IPS-18c (cell line): ENCODE measurements around the gene PERCC1.
"Not testable (repeated sequence)": the region's sequence is repeated elsewhere in the genome, so short reads cannot be mapped to it uniquely, and the experiment has no call there.

ENCODE experiments used
- H3K4me3 ChIP-seq: 2 replicates; pipeline ENCODE4 v1.7.0; 2013; ENCODE audit warnings: low read depth, mild to moderate bottlenecking, low read length, moderate library complexity; ENCODE audit not compliant: insufficient read depth
- H3K9me3 ChIP-seq: one replicate; pipeline ENCODE4 v1.6.1; 2013; ENCODE audit warnings: mild to moderate bottlenecking, low read length, moderate library complexity; ENCODE audit not compliant: control insufficient read depth, insufficient read depth

Gene PERCC1

DNA sequence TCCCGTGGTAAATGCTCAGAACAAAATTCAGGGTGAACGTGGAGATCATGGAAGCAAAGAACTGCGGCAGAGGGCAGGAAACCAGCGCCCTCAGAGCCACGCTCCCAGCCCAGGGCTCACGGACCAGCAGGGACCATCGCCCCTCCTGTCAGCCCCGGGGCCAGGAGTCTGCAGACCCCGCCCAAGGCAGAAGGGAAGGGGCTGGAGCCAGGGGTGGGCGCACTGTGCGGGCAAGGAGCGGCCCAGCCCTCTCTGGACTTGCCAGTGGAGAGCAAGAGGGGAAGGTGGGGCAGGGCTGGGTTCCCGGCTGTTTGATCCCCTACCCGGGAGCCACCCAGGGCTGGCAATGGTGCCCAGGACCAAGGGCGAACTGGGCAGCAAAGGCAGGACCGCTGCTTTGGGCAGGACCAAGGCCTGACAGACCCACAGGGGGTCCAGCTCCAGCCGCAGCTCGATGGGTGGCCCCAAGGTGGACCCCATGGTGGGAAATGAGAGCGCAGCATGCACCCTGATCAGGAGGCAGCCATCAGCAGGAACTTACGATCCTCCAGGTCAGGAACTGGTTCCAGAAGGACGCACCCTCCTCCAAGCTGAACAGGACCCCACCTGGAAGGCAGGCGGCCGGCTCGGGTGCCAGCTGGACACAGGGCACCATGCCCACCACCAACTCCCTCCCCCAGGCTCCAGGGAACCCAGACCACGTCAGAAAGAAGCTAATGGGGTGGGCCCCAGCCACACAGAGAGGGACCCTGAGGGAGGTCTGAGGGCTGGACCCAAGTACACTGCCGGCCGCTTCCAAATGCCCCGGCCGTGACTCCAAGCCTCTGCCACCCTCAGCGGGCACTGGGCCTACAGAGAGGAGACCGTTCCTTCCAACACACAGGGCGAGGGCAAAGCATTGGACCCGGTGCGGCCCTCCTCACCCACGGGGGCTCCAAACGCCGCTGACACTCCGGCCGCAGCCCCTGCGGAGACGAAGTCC lies 24.6 kb downstream of the PERCC1 start:
- no peak overlapping the region for H3K4me3 ChIP-seq
- no peaks in the 10 kb centered on the region for H3K9me3 ChIP-seq

DNA sequence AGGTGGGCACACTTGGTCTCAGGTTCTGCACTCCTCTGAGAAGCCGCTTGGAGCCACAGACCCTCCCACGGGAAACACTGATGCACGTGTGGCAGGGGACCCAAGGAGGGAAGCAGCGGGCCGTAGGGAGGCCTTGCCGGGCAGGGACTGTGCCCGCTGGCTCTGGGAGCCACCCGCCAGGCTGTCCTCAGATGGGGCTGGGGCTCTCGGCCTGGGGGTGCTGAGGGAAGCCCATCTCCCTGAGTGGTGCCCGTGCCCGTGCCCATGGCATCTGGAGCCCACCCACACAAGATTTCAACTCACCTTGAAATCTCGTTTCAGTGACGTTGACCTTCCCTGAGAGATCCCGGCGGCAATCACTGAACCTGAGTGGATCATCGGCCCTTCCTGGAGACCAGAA lies 26.1 kb downstream of the PERCC1 start:
- H3K4me3 ChIP-seq, result no peak overlapping the region
- H3K9me3 ChIP-seq, result no peaks in the 10 kb centered on the region

DNA sequence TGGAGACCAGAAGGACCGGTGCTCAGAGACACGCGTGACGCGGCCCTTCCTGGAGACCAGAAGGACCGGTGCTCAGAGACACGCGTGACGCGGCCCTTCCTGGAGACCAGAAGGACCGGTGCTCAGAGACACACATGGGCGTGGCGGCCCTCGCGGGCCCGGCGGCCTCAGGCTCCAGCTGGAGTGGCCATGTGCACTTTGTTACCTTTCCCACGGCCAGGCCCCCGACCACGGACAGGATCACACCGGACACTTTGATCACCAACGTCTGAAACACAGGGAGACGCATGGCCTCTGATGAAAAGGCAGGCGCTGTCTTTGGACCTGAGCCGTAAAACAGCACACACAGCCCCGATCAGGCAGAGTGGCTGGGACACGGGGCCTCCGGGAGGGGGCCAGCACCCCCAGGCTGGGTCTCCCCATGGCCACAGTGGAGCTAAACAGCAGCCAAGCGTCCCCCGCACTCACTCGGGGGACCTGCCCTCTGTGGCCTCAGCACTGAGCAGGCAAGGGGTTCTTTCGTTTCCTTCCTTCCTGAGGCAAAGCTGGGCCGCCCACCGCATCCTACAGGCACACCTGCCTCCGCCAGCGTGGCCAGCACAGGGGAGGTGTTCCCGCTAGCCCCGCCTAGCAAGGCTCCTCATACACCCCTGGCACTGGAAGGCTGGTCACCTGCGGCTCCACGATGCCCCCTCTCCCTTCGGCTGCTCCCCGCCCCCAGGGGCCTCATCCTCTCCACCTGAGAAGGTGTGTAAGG lies 26.8 kb downstream of the PERCC1 start:
- H3K4me3 ChIP-seq, result no peak overlapping the region
- H3K9me3 ChIP-seq, result no peaks in the 10 kb centered on the region

DNA sequence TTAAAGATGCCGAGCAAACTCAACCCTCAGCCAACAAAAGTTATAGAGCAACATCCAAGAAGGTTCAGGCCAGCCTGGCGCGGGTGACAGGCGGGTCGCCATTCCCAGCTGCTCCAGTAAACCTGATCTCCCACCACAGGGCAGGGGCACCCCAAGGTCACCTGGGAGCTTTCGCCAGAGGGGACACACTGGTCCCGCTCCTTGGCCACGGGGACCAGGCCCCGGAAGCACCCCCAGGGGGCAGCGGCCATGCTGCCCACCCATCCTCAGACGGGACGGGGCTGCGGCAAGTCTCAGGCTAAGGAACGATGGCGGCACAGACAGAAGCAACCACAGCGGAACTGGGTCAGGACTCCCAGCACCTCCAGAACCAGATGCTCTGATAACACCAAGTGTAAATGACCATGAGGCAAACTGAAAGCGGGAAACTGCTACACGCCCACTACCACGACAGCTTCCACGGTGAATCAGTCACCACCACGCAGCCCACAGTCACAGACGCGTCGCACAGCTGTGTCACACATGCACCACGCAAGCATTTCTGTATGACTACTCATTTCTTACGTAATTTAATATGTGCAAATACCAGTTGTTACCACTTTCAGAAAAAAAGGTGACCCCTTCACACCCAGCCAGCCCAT lies 27.6 kb downstream of the PERCC1 start:
- Histone ChIP-seq H3K4me3 (no peak overlapping the region), H3K9me3 (no peaks in the 10 kb centered on the region)

DNA sequence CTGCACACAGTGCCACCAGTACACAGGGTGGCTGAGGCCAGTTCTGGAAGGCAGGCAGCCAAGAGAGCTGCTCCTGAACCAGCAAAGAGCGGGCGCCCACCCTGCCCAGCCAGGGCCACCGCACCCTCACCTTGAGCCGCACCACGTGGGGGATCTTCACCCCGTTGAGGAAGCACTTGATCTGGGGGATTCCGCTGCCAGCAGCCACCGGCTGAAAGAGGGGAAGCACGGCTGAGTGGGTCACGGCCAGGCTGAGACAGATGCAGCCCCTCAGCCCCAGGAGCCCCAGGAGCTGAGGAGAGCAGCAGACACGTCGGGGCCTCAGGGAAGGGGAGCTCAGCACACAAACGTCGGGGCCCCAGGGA lies 28.1 kb downstream of the PERCC1 start:
- no peak overlapping the region for H3K4me3 ChIP-seq
- no peaks in the 10 kb centered on the region for H3K9me3 ChIP-seq

DNA sequence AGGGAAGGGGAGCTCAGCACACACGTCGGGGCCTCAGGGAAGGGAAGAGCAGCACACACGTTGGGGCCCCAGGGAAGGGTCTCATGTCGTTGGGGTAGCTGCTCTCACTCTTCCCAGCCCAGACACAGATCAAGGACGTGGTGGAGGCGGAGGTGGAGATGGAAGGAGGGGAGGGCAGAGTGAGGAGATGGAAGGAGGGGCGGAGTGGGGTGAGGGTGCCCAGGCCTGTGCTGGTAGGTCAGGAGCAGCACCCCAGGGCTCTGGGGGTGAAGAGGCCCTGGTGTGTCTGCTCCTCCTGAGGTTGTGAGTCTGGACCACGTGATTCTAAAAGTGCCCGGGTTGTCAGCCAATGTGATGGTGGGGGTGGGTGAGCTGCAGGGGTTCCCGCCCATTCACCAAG lies 29.1 kb downstream of the PERCC1 start:
- no peak overlapping the region for H3K4me3 ChIP-seq
- no peaks in the 10 kb centered on the region for H3K9me3 ChIP-seq

DNA sequence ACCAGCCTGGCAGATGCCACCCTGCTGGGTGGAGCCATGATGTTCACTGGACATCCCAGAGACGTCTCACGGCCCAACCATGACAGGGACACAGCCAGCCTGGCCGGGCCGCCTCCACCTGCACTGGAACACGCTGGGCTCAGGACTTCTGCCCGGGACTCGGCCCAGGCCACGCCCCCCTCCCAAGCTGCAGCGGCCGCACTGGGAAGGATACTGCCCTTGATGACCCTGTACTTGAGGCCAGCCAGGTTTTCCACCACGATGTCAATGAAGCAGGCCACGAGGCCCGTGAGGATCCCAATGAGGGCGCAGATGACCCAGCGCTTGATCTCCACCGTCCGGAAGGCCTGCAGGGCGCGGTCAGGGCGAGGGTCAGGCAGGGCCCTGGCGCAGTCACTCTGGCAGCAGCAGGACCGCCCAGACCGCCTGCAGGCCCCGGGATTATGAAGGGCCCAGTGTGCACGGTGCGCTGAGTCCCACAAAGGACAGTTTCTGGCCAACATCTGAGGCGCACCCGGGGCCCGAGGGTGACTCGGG lies 29.8 kb downstream of the PERCC1 start:
- Histone ChIP-seq H3K4me3 (no peak overlapping the region), H3K9me3 (no peaks in the 10 kb centered on the region)

DNA sequence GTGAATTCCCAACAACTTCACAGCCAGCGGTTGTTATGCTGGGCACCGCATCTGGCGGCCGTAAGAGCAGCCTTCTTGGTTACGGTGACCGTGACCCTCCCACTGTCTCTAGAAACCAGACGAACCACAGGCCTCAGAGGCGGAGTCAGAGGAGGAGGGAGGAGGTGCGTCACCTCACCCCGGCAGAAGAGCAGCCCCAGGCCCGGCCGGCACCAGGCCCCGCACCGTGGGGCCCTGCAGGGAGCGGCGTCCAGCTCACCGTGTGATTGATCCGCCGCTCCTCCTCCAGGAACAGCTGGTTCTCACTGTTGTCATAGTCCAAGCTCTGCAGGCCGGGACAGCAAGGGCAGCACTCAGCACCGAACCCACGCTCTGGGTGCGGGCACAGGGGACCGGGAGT lies 30.3 kb downstream of the PERCC1 start:
- Histone ChIP-seq H3K4me3 (no peak overlapping the region), H3K9me3 (no peaks in the 10 kb centered on the region)

DNA sequence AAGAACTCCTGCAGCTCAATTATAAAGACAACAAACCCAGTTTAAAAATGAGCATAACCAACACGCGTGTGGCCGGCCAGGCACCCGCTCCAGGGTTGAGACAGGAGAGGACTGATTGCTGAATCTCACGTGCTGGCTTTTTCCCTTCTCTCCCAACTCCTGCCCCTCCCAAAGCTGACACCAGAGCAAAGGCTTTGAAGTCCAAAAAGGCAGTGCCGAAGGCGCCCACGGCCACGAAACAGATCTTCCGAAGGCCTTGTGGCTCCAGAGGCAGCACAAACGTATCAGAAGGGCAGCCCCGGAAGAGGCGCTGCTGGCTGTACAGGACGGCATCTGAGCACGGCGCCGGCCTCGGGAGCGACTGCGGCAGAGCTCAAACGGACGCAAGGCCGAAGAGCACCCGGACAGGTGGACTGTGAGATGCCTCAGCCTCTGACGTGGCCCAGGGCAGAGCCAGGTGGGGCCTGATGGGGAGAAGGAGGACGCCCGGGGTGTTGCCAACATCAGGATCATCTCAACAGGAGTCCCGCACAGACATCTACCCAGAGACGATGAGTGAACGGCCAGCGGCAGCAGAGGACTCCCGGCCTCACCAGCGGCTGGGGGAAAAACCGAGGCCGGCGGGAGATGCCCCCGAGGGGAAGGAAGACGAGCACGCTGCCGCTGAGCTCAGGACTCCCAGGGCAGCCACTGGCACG lies 33.5 kb downstream of the PERCC1 start:
- Histone ChIP-seq H3K4me3 (no peak overlapping the region), H3K9me3 (no peaks in the 10 kb centered on the region)

DNA sequence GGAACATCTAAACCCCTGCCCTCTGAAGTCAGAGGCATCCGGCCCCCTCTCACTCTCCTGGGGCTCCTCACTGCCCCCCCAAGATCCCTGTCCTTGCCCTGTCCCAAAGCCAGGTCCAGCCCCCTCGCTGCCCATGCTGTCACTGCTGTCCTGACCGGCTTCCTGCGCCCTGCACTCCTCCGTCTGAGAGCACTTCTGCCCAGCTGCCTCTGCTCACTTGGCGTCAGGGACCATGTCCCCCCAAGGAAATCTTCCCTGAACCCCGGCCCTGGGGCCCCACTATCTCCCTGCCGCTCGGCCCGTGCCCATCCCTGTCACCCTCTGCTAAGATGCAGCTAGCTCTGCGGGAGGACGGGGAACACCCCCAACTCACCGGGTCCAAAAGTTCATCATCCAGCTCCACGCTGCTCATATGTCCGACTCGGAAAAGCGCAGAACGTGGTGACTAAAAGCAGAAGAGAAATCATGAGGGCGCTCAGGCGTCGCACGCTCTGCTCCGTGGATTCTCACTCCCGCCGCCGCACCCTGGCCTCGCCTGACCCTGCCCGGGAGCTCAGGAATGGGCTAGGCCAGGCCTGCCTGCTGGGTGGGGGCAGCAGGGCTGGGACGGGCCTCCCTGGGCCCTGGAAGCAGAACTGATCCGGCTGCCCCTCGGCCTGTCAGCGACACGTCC lies 34.2 kb downstream of the PERCC1 start:
- H3K9me3 ChIP-seq, result no peaks in the 10 kb centered on the region
- H3K4me3 ChIP-seq, result no peak overlapping the region

DNA sequence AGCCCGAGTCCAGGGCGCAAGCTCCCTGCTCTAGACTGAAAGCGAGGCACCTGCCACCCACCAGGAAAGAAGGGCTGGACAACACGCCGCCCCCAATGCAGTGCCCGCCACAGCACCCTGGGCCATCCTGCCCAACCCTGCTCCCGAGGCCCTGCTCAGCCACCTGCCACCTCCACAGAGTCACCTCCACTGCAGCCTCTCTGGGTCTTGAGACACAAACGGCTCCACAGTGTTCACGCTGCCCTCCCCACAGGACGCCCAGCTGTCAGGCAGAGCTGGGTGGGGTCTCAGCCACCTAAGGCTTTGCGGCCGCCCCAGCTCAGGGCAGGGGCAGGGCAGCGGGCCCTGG lies 34.7 kb downstream of the PERCC1 start:
- H3K4me3 ChIP-seq, result no peak overlapping the region
- no peaks in the 10 kb centered on the region for H3K9me3 ChIP-seq

DNA sequence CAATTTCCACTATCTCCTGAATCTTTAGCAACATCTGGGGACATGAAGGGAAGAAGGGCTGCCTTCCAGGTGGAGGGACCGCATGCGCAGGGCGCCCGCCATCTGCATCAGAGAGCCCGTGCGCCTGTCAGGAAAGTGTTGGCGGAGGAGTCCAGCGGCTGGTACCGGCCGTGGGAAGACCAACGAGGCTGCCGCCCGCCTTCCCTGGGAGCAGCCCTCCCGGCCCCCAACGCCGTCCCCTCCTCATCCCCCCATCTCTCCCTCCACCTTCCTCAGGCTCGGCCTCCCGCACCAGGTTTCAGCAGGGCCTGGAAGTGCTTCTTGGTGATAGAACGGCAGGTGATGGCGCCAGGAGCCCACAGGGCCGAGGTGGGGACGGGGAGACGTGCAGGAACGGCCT lies 35.2 kb downstream of the PERCC1 start:
- no peak overlapping the region for H3K4me3 ChIP-seq
- no peaks in the 10 kb centered on the region for H3K9me3 ChIP-seq

DNA sequence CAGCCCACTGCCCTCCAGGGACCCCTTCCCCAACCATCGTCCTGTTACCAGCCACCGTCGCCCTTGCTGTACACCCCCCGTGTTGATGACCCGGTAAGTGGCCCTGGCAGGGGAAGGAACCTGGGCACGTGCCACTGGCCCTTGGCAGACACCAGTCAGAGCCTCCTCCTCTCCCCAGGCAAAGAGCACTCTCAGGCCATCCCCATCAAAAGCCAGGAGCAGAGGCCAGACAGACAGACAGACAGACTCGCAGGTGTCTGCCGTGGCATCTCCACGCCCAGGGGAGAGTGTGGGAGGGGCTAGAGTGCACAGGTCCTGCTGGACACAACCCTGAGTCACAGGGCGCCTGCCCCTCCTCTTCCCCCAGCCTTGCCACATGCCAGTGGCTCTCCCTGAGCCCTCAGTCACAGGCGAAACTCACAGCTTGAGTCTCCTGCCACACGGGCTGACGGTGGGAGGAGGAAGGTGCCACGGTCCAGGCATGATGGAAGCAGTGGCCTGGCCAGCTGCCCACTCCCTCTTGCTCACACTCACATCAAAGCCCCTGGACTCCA lies 36.2 kb downstream of the PERCC1 start:
- H3K9me3 ChIP-seq, result no peaks in the 10 kb centered on the region
- no peak overlapping the region for H3K4me3 ChIP-seq

DNA sequence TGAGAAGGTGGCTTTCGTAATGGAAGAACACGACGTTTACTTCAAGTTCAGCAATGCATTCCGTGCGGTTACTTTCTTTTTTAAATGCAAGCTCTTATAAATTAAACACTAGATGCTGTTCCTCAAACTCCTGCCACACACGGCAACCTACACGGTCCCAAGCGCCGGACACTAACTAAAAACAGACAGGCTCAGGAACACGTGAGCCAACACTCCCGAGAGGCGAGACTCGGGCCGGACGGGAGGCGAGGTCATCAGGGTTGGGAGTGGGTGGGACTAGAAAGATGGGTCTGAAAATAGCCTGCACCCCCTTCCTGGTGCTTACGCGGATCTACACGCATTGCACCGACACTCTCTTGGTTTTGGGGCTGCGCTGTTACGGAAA lies 37.5 kb downstream of the PERCC1 start:
- no peak overlapping the region for H3K4me3 ChIP-seq
- H3K9me3 ChIP-seq, result no peaks in the 10 kb centered on the region

DNA sequence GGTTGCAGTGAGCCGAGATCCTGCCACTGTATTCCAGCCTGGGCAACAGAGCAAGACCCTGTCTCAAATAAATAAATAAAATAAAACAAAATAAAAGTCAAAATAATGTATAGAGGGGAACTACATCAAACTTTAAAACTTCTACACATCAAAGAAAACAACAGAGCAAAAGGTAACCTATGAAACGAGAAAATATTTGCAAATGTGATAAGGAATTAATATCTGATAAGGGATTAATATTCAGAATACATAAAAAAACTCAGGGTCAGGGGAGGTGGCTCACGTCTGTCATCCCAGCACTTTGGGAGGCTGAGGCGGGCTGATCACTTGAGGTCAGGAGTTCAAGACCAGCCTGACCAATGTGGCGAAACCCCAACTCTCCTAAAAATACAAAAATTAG lies 38.3 kb downstream of the PERCC1 start:
- H3K4me3 ChIP-seq, H3K9me3 ChIP-seq: not testable (repeated sequence)

DNA sequence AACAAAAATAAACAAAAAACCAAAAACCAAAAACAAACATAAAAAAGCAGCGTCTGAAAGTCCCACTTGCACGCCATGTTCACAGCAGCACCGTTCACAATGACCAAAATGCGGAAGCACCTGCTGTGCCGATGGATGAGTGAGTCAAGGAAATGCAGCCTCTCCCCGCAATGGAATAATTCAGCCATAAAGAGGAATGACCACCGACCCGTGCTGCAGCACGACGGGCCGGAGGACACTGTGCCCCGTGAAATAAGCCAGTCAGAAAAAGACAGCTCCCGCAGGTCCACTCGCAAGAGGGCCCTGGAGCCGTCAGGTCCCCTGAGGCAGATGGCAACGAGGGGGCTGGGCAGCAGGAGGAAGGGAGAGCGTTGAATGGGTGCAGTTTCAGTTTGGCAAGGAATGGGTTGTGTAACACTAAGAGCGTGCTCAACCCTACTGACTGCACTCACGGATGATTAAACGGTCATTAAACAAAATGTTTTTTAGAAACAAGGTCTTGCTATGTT lies 38.9 kb downstream of the PERCC1 start:
- H3K4me3 ChIP-seq, result no peak overlapping the region

More for the DNA sequence above, 38.9 kb downstream of the PERCC1 start:
- H3K9me3 ChIP-seq, result no peaks in the 10 kb centered on the region
